GM19438 (cell line): Measurements from ENCODE around the gene GRAMD1B.

Source experiments
- ATAC-seq: cut with Tn5 transposase; IDR thresholded peaks from one replicate; pipeline ENCODE4 v1.9.1; 2021; ENCODE audit warnings: low read depth; ENCODE audit not compliant: unreplicated experiment

GRAMD1B gene

GRCh38 chr11:123584737-123585136 lies 154.7 kb downstream of the GRAMD1B start:
- ATAC-seq = no peak

DNA sequence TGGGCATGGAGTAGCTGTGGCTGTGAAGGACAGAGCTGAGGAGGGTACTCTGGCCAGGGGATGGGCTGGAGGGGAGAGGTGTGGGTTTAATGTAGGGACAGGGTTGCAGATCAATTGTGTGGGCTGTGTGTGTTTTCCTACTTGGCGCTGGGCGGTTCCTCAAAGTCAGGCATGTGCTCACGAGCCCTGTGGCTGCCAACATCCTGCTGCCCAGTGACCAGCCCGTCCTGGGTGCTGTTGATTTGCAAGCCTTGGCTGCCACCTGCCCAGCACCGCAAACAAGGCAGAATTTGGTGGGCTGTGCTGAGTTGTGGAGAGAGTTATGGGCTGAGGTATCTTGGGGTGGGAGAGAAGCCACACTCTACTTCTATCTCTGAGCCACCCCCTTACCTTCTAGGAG lies 155.1 kb downstream of the GRAMD1B start:
- ATAC-seq = no peak

DNA sequence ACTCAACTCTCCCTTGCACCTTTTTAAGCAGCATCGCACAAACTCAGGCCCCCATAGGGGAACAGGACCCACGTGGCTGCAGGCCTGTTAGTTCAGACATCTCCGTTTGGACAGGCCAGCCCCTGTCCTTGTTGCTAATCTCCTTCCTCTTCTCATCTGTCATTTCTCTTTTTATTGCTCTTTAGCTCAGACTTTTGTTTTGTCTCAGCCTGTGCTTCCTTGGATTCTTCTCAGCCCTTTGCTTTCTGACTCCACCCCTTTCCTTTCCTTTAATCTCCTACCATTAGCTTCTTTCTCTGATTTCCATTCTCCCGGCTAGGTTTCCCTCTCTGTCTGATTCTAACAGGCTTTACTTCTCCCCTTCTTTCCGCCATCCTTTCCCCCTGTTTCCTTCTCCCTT lies 155.6 kb downstream of the GRAMD1B start:
- no peak for ATAC-seq

- no peak for ATAC-seq
Measured at GRCh38 chr11:123586568-123586967, 156.5 kb downstream of the GRAMD1B start.

DNA sequence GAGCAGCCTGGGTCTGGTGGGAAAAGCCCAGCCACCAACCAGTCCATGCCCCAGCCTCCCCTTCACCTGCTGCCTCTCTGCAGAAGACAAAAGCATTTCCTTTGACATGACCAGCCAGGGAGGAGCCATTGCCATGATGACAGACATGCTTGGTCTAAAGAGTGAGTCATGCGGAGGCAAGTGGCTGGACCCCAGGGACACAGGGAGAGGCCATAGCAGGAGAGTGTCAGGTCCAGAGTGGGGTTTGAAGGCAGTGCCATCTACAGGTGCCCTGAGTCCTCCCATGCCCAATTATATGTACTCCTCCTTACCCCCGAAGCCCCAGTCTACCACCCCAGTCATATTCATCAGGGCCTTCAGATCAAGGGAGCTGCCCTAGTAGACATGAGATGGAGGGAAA lies 157.0 kb downstream of the GRAMD1B start:
- no peak for ATAC-seq

GRCh38 chr11:123587559-123587958 lies 157.5 kb downstream of the GRAMD1B start:
- no peak for ATAC-seq

DNA sequence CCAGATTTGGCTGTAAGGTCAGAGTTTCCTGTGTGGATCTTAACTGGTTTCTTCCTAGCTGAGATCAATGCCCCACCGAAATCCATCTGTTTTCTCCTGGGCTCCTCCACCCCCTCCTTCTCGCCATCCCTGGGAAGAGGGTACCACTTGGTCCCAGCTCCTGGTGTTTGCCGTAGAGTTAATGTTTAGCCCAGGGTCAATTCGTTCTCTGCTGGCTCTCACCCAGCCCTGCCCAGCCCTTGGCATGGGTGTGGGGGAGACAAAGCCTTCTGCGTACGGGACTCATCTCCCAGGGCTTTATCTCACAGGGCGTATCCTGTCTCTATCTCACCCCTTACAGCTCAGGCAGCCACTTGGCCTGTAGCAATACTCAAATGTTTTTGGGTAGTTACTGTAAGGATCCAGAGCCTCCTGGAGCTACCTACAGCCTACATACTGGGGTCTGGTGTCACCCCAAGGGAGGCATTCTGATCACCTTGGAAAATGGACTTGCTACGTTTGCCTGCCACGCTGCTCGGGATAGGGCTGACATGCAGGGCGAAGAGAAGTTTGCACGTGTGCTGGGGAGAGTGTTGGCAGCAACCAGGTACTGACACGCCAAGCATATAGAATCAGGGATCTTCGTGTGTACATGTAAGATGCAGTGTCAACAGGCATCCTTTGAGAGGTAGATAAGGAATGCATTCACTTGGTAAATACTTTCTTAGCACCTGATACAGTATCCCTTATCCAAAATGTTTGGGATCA lies 158.2 kb downstream of the GRAMD1B start:
- no peak for ATAC-seq

DNA sequence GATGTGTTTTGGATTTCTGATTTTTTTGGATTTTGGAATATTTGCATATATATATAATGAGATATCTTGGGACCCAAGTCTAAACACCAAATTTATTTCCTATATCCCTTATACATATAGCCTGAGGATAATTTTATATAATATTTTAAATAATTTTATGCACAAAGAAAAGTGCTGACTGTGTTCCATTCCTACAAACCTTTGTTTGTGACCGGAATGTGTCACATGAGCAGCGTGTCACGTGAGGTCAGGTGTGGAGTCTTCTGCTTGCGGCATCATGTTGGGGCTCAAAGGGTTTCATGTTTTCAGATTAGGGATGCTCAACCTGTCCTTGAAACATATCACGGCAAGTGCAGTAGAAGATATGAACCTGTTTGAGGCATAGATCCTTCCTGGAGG lies 158.8 kb downstream of the GRAMD1B start:
- no peak for ATAC-seq

DNA sequence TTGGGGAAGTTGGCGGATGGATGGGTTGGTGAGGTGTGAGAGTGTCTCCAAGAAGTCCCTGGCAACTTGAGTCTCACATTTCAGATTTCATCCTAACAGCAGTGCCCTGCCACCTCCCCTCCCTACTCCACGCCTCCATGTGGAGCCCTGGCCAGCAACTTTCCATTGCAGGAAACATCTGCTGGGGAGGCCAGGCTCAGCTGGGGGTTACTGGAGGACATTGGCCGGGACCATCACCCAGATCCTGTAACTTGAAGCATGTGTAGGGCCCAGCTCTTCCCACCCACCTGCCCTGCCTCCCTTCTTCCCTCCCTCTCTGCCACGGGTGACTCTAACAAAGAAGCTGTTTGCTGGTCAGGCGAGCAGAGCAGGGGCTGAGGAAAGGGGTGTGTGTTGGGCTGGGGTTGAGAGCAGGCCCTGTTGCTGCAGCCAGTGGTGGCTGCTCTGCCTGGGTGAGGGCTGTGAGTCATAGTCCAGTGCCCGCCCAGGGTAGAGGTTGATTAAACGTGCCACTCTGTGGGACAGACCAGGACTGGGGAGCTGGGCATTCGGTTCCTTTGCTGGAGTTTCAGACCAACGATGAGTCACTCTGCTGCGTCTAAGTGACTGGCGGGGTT lies 160.3 kb downstream of the GRAMD1B start:
- ATAC-seq = no peak

GRCh38 chr11:123593570-123593969 lies 163.5 kb downstream of the GRAMD1B start:
- no peak for ATAC-seq

DNA sequence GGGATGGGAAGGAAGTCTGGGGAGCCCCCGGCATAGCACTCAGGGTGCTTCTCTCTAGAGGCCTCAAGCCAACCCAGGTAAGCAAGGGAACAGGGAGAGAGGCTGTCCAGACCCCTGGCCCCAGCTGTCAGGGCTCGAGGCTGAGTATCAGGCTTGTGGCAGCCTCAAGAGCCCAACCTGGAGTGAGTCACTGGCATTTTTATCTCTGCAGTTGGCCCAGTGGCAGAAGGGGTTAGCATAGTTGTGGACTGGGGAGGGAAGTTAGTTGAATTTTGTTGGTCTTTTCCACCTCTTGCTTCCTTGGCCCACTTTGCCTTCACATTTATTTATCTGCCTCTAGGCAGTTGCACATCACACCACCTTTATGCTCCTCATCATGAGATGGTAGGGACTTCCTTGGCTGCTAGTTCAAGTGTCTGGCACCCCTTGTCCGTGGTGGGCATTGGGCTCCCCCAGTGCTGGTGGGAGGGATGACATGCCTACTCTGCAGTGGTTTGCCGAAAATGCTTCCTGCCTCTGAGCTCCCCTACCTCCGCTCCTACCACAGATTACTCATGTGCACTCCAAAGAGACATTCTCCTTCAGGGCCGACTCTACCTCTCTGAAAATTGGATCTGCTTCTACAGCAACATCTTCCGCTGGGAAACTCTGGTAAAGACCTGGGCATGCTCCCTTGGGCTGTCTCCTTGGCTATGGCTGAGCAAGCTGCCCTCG lies 164.3 kb downstream of the GRAMD1B start:
- no peak for ATAC-seq

DNA sequence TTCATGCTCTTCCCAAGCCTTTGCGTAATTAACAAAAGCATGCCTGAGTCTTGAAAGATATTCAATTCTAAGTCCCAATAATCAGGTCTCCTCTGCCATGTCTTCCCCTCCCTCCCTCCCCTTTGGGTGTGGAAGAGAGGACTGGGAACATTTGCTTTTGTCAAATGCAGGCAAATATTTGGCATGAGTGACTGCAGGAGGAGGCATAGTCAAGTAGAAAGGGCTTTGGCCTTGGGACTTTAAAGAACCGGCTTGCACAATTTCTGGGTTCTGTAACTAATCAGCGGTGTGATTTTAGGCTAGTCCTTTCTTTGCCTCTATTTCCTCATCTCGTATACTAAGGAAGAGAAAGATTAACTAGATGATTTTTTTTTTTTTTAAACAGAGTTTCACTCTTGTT lies 164.9 kb downstream of the GRAMD1B start:
- ATAC-seq = no peak

- ATAC-seq = no peak
Measured at GRCh38 chr11:123597859-123598258, 167.8 kb downstream of the GRAMD1B start.

DNA sequence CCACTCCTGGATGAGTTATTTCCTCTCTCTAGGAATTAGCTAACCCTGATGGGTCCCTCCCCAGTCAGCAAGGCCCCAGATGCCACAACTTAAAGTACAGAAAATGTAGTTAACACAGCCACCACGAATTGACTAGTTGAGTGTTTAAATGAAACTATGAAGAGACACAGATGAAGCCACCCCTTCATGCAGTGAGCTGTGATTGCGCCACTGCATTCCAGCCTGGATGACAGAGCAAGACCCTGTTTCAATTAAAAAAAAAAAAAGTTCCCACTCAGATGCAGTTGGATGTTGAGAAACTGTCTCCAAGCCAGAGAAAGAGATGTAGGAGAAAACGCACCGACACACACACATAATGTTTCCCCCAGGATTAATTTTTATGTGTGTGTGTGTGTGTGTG lies 171.1 kb downstream of the GRAMD1B start:
- no peak for ATAC-seq

DNA sequence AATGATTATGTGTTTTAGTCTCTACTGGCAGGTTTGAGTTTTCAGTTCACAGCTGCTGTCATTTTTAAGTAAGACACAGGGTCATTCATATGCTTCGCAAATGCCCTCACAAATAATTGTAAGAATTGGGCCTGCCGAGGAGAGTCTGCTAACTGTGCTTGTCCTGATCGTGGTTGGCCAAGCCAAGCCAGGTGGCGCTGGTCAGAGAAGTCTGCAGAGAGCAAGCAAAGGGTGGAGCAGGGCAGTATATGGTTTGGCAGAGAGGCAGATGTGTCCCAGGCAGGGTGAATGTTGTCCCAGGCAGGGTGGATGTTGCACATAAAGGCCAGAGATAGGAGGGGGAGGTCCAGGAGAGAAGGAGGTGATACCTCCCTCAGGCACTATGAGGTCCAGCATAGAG lies 171.7 kb downstream of the GRAMD1B start:
- no peak for ATAC-seq

- no peak for ATAC-seq
Measured at GRCh38 chr11:123603666-123604065, 173.6 kb downstream of the GRAMD1B start.

DNA sequence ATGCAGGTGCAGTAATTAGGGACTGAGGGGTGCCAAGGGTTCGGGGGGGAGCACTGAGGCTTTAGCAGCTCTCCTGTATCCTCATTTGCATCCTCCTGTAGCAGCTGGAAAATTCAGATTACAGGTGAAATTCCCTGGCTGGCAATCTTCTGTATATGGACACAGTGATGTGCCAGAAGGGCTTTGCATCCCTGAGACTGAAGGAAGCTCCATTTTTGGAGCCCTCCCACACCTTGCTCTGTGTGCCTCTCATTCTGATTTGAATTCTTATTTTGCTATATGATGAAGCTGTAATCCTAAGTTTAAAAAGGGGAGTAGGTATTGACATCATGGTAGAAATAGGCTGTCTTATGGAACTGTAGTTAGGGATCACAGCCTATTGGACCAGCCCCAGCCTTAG lies 177.7 kb downstream of the GRAMD1B start:
- ATAC-seq = no peak

DNA sequence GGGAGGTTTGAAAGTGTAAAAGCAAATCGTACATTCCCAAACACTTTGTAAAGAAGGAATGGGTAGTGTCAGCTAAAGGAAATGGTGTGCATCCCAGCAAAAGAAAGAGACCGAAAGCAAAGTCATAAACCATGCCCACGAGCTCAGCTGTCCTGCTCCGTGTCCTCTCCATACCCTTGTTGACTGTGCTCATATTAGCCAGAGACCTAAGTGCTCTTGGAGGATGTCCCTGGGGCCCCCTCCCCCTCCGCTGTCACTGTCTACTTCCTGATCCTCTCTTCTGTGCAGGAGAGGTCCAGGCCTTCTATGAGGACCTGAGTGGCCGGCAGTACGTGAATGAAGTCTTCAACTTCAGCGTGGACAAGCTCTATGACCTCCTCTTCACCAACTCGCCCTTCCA lies 178.3 kb downstream of the GRAMD1B start:
- no peak for ATAC-seq

DNA sequence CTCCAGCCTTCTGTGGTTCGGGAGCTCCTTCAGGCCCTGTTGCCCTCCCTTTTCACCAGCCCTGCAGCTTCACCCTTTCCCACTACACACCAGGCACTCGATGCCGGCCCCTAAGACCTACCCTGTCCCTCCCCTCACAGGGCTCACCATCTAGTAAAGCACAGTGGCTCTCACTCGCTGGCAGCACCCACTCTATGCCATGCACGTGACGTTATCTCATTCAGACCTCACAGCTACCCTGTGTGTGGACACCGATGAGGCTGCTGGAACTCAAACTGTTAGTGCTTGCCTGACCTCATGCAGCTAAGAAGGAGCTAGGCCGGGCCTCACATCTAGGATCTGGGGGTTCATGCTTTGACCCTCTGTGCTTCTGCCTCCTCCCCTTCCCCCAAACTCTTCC lies 178.9 kb downstream of the GRAMD1B start:
- no peak for ATAC-seq

DNA sequence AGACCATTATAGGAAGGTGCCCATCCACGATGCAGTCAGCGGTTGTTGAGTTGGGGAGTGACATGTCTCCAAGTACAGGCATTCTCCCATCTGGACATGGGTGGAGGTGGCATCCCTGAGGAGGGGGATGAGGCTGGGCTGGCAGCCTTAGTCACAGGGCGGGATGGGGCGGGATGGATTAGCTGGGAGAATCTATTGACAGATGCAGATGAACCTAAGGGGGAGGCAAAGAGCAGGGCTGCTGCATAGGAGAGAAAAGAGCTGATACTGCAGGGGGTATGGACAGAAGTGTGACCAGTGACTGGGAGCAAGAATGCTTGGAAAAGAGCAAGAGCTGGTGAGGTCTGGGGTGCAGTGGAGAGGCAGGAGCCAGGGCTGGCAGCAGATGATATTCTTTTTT lies 181.6 kb downstream of the GRAMD1B start:
- ATAC-seq = no peak

DNA sequence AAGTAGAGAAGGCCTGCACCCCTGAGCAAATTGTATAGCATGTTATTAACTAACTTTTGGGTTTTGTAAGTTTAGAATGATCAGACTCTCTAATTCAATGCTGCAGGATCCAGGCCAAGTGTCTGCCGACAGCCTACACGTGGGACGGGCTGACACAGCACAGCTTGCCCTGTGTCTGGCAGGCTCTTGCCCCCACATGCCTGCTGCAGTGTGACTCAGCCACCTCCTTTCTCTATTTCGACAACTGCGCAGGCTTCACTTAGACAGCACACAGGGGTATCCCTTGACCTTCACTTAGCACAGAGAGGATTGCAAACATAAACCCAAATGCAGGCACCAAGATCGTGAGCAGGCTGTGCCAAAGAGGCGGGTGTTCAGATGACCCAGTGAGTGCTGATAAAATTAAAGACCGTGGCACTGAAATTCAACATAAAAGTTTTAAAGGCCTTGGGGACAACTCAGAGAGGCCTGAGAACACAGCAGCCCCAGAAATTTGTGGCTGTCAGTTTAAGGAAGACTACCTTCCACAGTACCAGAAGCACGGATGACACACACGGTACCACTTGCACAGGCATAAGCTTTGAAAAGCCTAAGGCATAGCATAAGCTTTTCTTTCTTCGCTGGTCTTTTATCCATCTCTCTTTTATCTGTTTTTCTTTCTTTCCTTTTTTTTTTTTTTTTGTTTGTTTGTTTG lies 186.6 kb downstream of the GRAMD1B start:
- ATAC-seq = no peak
